Dendritic cell treated with granulocyte-macrophage colony-stimulating factor and Interleukin-4, amounts not matched to agents 40 ng/mL and 50 ng/mL, for 4 days (primary cell): ENCODE measurements around the gene OSBPL2.
A peak's percentile ranks its signal among the peaks of the same experiment; 100 is the strongest.

Experiments used
- H3K27ac Mint-ChIP-seq: one replicate; pipeline ENCODE4 v1.8.0; 2022; ENCODE audit warnings: mild to moderate bottlenecking, mixed read lengths
- H3K27me3 Mint-ChIP-seq: one replicate; pipeline ENCODE4 v1.8.0; 2022; ENCODE audit warnings: mild to moderate bottlenecking, mixed read lengths
- H3K36me3 Mint-ChIP-seq: one replicate; pipeline ENCODE4 v1.8.0; 2022; ENCODE audit warnings: low read depth, mixed read lengths
- H3K4me1 Mint-ChIP-seq: one replicate; pipeline ENCODE4 v1.8.0; 2022; ENCODE audit warnings: low read depth, mixed read lengths
- H3K4me3 Mint-ChIP-seq: one replicate; pipeline ENCODE4 v1.8.0; 2022; ENCODE audit warnings: mild to moderate bottlenecking, moderate library complexity, mixed read lengths
- H3K9me3 Mint-ChIP-seq: one replicate; pipeline ENCODE4 v1.8.0; 2022; ENCODE audit warnings: mixed read lengths
- intact Hi-C: fragments of 100-400 bp; cut with micrococcal nuclease; formaldehyde crosslinking; loops from one replicate; pipeline ENCODE4 v1.15.0; 2022

The OSBPL2 gene

GRCh38 chr20:62232770-62233645 lies 5.3 kb upstream of the OSBPL2 start:
- Mint-ChIP-seq H3K36me3 (no peaks in the 10 kb centered on the region), H3K27ac (no peak overlapping the region), H3K27me3 (peaks cover 14% of the 10 kb centered on the region), H3K9me3 (peaks cover 7% of the 10 kb centered on the region), H3K4me3 (no peak overlapping the region), H3K4me1 (peaks cover 6% of the 10 kb centered on the region)
- intact Hi-C loops = no loop called here

- H3K36me3 Mint-ChIP-seq = no peaks in the 10 kb centered on the region
- H3K27ac Mint-ChIP-seq = no peak overlapping the region
- H3K9me3 Mint-ChIP-seq = peaks cover 7% of the 10 kb centered on the region
- intact Hi-C loops = no loop called here
- peaks cover 12% of the 10 kb centered on the region for H3K27me3 Mint-ChIP-seq
- peaks cover 6% of the 10 kb centered on the region for H3K4me1 Mint-ChIP-seq
- no peak overlapping the region for H3K4me3 Mint-ChIP-seq
These were observed 4.6 kb upstream of the OSBPL2 start for GRCh38 chr20:62233684-62234083.

- H3K27me3 Mint-ChIP-seq = peaks cover 12% of the 10 kb centered on the region
- peaks cover 8% of the 10 kb centered on the region for H3K4me1 Mint-ChIP-seq
- intact Hi-C loops = no loop called here
- H3K27ac Mint-ChIP-seq = no peak overlapping the region
- no peaks in the 10 kb centered on the region for H3K36me3 Mint-ChIP-seq
- peaks cover 7% of the 10 kb centered on the region for H3K9me3 Mint-ChIP-seq
- H3K4me3 Mint-ChIP-seq = no peak overlapping the region
These were observed 4.0 kb upstream of the OSBPL2 start for GRCh38 chr20:62234339-62234738.

GRCh38 chr20:62235001-62235776 lies 3.1 kb upstream of the OSBPL2 start:
- H3K36me3 Mint-ChIP-seq = no peaks in the 10 kb centered on the region
- peaks cover 7% of the 10 kb centered on the region for H3K9me3 Mint-ChIP-seq
- H3K4me3 Mint-ChIP-seq = no peak overlapping the region
- intact Hi-C loops = loop anchor here (5.0 kb wide), 1 partner anchor 67 kb away; the partner anchor contains the start of gene ADRM1
- no peak overlapping the region for H3K27ac Mint-ChIP-seq
- H3K27me3 Mint-ChIP-seq = peaks cover 12% of the 10 kb centered on the region
- peaks cover 17% of the 10 kb centered on the region for H3K4me1 Mint-ChIP-seq

GRCh38 chr20:62235777-62236157 lies 2.6 kb upstream of the OSBPL2 start:
- no peak overlapping the region for H3K27ac Mint-ChIP-seq
- intact Hi-C loops = loop anchor here (5.0 kb wide), 1 partner anchor 67 kb away; the partner anchor contains the start of gene ADRM1
- H3K4me1 Mint-ChIP-seq = peaks cover 22% of the 10 kb centered on the region
- H3K36me3 Mint-ChIP-seq = peaks cover 1% of the 10 kb centered on the region
- H3K27me3 Mint-ChIP-seq = peaks cover 12% of the 10 kb centered on the region
- peaks cover 7% of the 10 kb centered on the region for H3K9me3 Mint-ChIP-seq
- no peak overlapping the region for H3K4me3 Mint-ChIP-seq

- Mint-ChIP-seq H3K4me3 (no peak overlapping the region), H3K27ac (no peak overlapping the region), H3K27me3 (peaks cover 12% of the 10 kb centered on the region), H3K4me1 (peaks cover 27% of the 10 kb centered on the region), H3K9me3 (peaks cover 7% of the 10 kb centered on the region), H3K36me3 (peaks cover 6% of the 10 kb centered on the region)
- intact Hi-C loops = loop anchor here (5.0 kb wide), 1 partner anchor 66 kb away; the partner anchor contains the start of gene ADRM1
These were observed 2.1 kb upstream of the OSBPL2 start for GRCh38 chr20:62236200-62236599.

- H3K4me3 Mint-ChIP-seq = no peak overlapping the region
- H3K4me1 Mint-ChIP-seq = peaks cover 34% of the 10 kb centered on the region
- intact Hi-C loops = loop anchor here (5.0 kb wide), 1 partner anchor 65 kb away; the partner anchor contains the start of gene ADRM1
- peaks cover 12% of the 10 kb centered on the region for H3K36me3 Mint-ChIP-seq
- peaks cover 7% of the 10 kb centered on the region for H3K9me3 Mint-ChIP-seq
- peaks cover 12% of the 10 kb centered on the region for H3K27me3 Mint-ChIP-seq
- H3K27ac Mint-ChIP-seq = no peak overlapping the region
These were observed 1.4 kb upstream of the OSBPL2 start for GRCh38 chr20:62236766-62237513.

GRCh38 chr20:62237514-62237800 lies 864 bp upstream of the OSBPL2 start:
- Mint-ChIP-seq H3K9me3 (peaks cover 7% of the 10 kb centered on the region), H3K4me3 (peak overlapping the region; percentile 89), H3K27me3 (peaks cover 8% of the 10 kb centered on the region), H3K27ac (peak overlapping the region; percentile 58), H3K4me1 (peaks cover 39% of the 10 kb centered on the region), H3K36me3 (peaks cover 18% of the 10 kb centered on the region)
- intact Hi-C loops = loop anchor here (5.0 kb wide), 1 partner anchor 65 kb away; the partner anchor contains the start of gene ADRM1

GRCh38 chr20:62238569-62239277 lies 402 bp downstream of the OSBPL2 start:
- intact Hi-C loops = loop anchor here (2.0 to 5.0 kb wide), 2 partner anchors 56 to 64 kb away; partner anchors contain the start of genes ADRM1 and MTG2
- peaks cover 47% of the 10 kb centered on the region for H3K4me1 Mint-ChIP-seq
- H3K9me3 Mint-ChIP-seq = peaks cover 3% of the 10 kb centered on the region
- H3K27ac Mint-ChIP-seq = peak overlapping the region; percentile 65
- H3K4me3 Mint-ChIP-seq = peak overlapping the region; percentile 89
- H3K36me3 Mint-ChIP-seq = peaks cover 27% of the 10 kb centered on the region
- peaks cover 8% of the 10 kb centered on the region for H3K27me3 Mint-ChIP-seq

- H3K9me3 Mint-ChIP-seq = no peaks in the 10 kb centered on the region
- peak overlapping the region; percentile 65 for H3K27ac Mint-ChIP-seq
- intact Hi-C loops = loop anchor here (2.0 to 5.0 kb wide), 2 partner anchors 57 to 63 kb away; partner anchors contain the start of genes ADRM1 and MTG2
- peaks cover 34% of the 10 kb centered on the region for H3K36me3 Mint-ChIP-seq
- peaks cover 8% of the 10 kb centered on the region for H3K27me3 Mint-ChIP-seq
- H3K4me1 Mint-ChIP-seq = peaks cover 53% of the 10 kb centered on the region
- peak overlapping the region; percentile 76 for H3K4me3 Mint-ChIP-seq
These were observed 1.1 kb downstream of the OSBPL2 start for GRCh38 chr20:62239278-62239879.

GRCh38 chr20:62240020-62240685 lies 1.8 kb downstream of the OSBPL2 start:
- Mint-ChIP-seq H3K9me3 (no peaks in the 10 kb centered on the region), H3K36me3 (peaks cover 41% of the 10 kb centered on the region), H3K27ac (no peak overlapping the region), H3K4me3 (peak overlapping the region; percentile 76), H3K27me3 (peaks cover 2% of the 10 kb centered on the region), H3K4me1 (peaks cover 60% of the 10 kb centered on the region)
- intact Hi-C loops = no loop called here

GRCh38 chr20:62241506-62241905 lies 3.2 kb downstream of the OSBPL2 start:
- intact Hi-C loops = no loop called here
- Mint-ChIP-seq H3K36me3 (peaks cover 54% of the 10 kb centered on the region), H3K4me1 (peaks cover 65% of the 10 kb centered on the region), H3K27me3 (no peaks in the 10 kb centered on the region), H3K27ac (no peak overlapping the region), H3K4me3 (no peak overlapping the region), H3K9me3 (no peaks in the 10 kb centered on the region)
